HEK293 (cell line): ENCODE results near the gene LATS1.
A peak's percentile ranks its signal among the peaks of the same experiment; 100 is the strongest.

Experiments used
- CTCF ChIA-PET: fragments of 350-600 bp; formaldehyde crosslinking; extraction: SDS; loops from one replicate; lab custom pipeline; 2021; ENCODE audit warnings: antibody characterized with exemption; lab: Yijun Ruan, JAX
- POLR2A ChIA-PET: fragments of 300-600 bp; formaldehyde crosslinking; extraction: SDS; loops from one replicate; lab custom pipeline; 2020; ENCODE audit warnings: antibody characterized with exemption, inconsistent platforms; lab: Yijun Ruan, JAX
- H3K27ac ChIP-seq: fragments of 200-500 bp; sonication (Bioruptor generic); 2 replicates; pipeline ENCODE4 v1.5.1; 2014; ENCODE audit warnings: low read depth, low read length, control low read depth, inconsistent platforms; ENCODE audit errors: extremely low read depth
- H3K36me3 ChIP-seq, 2 experiments: fragments of 200-500 bp in 1 of 2; sonication (Bioruptor generic) in 1 of 2; 1 replicate in 1 of 2; 2 replicates in 1 of 2; pipeline ENCODE4 v1.5.1; 2014 to 2017; ENCODE audit warnings: inconsistent platforms in 2 of 2, low read length in 2 of 2; ENCODE audit not compliant: control insufficient read depth in 2 of 2, insufficient read depth in 1 of 2
- H3K4me1 ChIP-seq: fragments of 200-500 bp; sonication (Bioruptor generic); 2 replicates; pipeline ENCODE4 v1.5.1; 2014; ENCODE audit warnings: mild to moderate bottlenecking, low read length, inconsistent platforms; ENCODE audit not compliant: control insufficient read depth, insufficient read depth
- H3K4me3 ChIP-seq: 2 replicates; pipeline ENCODE4 v1.5.1; 2011; ENCODE audit warnings: low read depth, mild to moderate bottlenecking, control low read depth, low read length, moderate library complexity
- H3K9me3 ChIP-seq: fragments of 200-500 bp; sonication (Bioruptor generic); 2 replicates; pipeline ENCODE4 v1.5.1; 2014; ENCODE audit warnings: low read depth, low read length, inconsistent platforms; ENCODE audit not compliant: control insufficient read depth, insufficient read depth
- IKZF3 ChIP-seq: fragments of 450-650 bp; IDR thresholded peaks from 2 replicates; pipeline ENCODE4 v1.5.0; 2018; ENCODE audit warnings: missing biosample characterization, mild to moderate bottlenecking, missing genetic modification characterization, moderate library complexity
- KLF8 ChIP-seq: fragments of 450-650 bp; formaldehyde crosslinking; IDR thresholded peaks from 2 replicates; pipeline ENCODE4 v1.5.1; 2016; ENCODE audit warnings: missing biosample characterization, missing genetic modification characterization
- PRDM6 ChIP-seq: fragments of 450-650 bp; formaldehyde crosslinking; IDR thresholded peaks from 2 replicates; pipeline ENCODE4 v1.5.1; 2017; ENCODE audit warnings: missing biosample characterization, missing genetic modification characterization
- SCRT2 ChIP-seq: fragments of 450-650 bp; formaldehyde crosslinking; IDR thresholded peaks from 2 replicates; pipeline ENCODE4 v1.5.1; 2016; ENCODE audit warnings: missing biosample characterization, missing genetic modification characterization
- SP3 ChIP-seq: fragments of 450-650 bp; formaldehyde crosslinking; IDR thresholded peaks from 2 replicates; pipeline ENCODE4 v1.5.1; 2016; ENCODE audit warnings: missing biosample characterization, missing genetic modification characterization
- ZNF121 ChIP-seq: fragments of 450-650 bp; formaldehyde crosslinking; IDR thresholded peaks from 2 replicates; pipeline ENCODE4 v1.5.1; 2016; ENCODE audit warnings: missing biosample characterization, missing genetic modification characterization
- ZNF202 ChIP-seq: fragments of 450-650 bp; formaldehyde crosslinking; IDR thresholded peaks from 2 replicates; pipeline ENCODE4 v1.5.1; 2016; ENCODE audit warnings: missing biosample characterization, missing genetic modification characterization, borderline replicate concordance
- ZNF266 ChIP-seq: fragments of 450-650 bp; formaldehyde crosslinking; IDR thresholded peaks from 2 replicates; pipeline ENCODE4 v1.5.1; 2016; ENCODE audit warnings: missing biosample characterization, missing genetic modification characterization, low read depth
- ZNF302 ChIP-seq: fragments of 450-650 bp; formaldehyde crosslinking; IDR thresholded peaks from 2 replicates; pipeline ENCODE4 v1.5.1; 2016; ENCODE audit warnings: missing biosample characterization, missing genetic modification characterization, low read depth
- ZNF366 ChIP-seq: fragments of 450-650 bp; formaldehyde crosslinking; conservative IDR thresholded peaks from 2 replicates; pipeline ENCODE4 v1.5.1; 2016; ENCODE audit warnings: missing biosample characterization, missing genetic modification characterization
- ZNF501 ChIP-seq: fragments of 450-650 bp; formaldehyde crosslinking; IDR thresholded peaks from 2 replicates; pipeline ENCODE4 v1.5.1; 2016; ENCODE audit warnings: missing biosample characterization, missing genetic modification characterization
- ZNF549 ChIP-seq: fragments of 450-650 bp; IDR thresholded peaks from 2 replicates; pipeline ENCODE4 v1.5.1; 2018; ENCODE audit warnings: missing biosample characterization, missing genetic modification characterization, mild to moderate bottlenecking, inconsistent platforms, moderate library complexity
- ZNF560 ChIP-seq: fragments of 450-650 bp; formaldehyde crosslinking; IDR thresholded peaks from 2 replicates; pipeline ENCODE4 v1.5.1; 2017; ENCODE audit warnings: missing biosample characterization, missing genetic modification characterization, borderline replicate concordance
- ZNF600 ChIP-seq: fragments of 450-650 bp; formaldehyde crosslinking; IDR thresholded peaks from 2 replicates; pipeline ENCODE4 v1.5.1; 2016; ENCODE audit warnings: missing biosample characterization, missing genetic modification characterization
- ZNF692 ChIP-seq: fragments of 450-650 bp; formaldehyde crosslinking; IDR thresholded peaks from 2 replicates; pipeline ENCODE4 v1.5.1; 2016; ENCODE audit warnings: missing biosample characterization, missing genetic modification characterization
- ZNF768 ChIP-seq: fragments of 450-650 bp; formaldehyde crosslinking; IDR thresholded peaks from 2 replicates; pipeline ENCODE4 v1.5.1; 2018; ENCODE audit warnings: missing biosample characterization, mild to moderate bottlenecking, missing genetic modification characterization
- ZNF830 ChIP-seq: fragments of 450-650 bp; IDR thresholded peaks from 2 replicates; pipeline ENCODE4 v1.5.0; 2018; ENCODE audit warnings: missing biosample characterization, missing genetic modification characterization, low read depth, mild to moderate bottlenecking, moderate library complexity
- ZSCAN4 ChIP-seq: fragments of 450-650 bp; formaldehyde crosslinking; IDR thresholded peaks from 2 replicates; pipeline ENCODE4 v1.5.1; 2017; ENCODE audit warnings: missing biosample characterization, missing genetic modification characterization

Gene LATS1

GRCh38 chr6:149723262-149723661 lies 5.4 kb upstream of the LATS1 start:
- H3K36me3 ChIP-seq: peaks cover 23 to 55% of the 10 kb centered on the region in 2 experiments
- ChIA-PET POLR2A (interaction anchor here (0.7 to 1.3 kb wide), 4 partner anchors 111 to 457 kb away, joined by 3 to 4 read pairs (median 3); no protein-coding TSS in a partner anchor), CTCF (interaction anchor here (0.9 to 2.0 kb wide), 6 partner anchors 9 to 120 kb away, joined by 3 to 12 read pairs (median 6); partner anchors contain the start of gene NUP43)
- TF ChIP-seq ZNF830 (no peak), ZNF121 (tag by site-specific recombination) (no peak), ZNF560 (tag by site-specific recombination) (no peak), ZNF266 (tag by site-specific recombination) (no peak), ZNF768 (tag by site-specific recombination) (no peak), ZNF692 (tag by site-specific recombination) (no peak), ZNF202 (no peak), ZNF501 (tag by site-specific recombination) (no peak), SP3 (tag by site-specific recombination) (no peak)
- no peaks in the 10 kb centered on the region for H3K9me3 ChIP-seq
- H3K4me1 ChIP-seq: no peaks in the 10 kb centered on the region
- H3K4me3 ChIP-seq: no peak overlapping the region
- H3K27ac ChIP-seq: no peak overlapping the region

- Histone ChIP-seq H3K27ac (no peak overlapping the region), H3K9me3 (no peaks in the 10 kb centered on the region), H3K4me3 (no peak overlapping the region), H3K4me1 (no peaks in the 10 kb centered on the region), H3K36me3 (peaks cover 2 to 25% of the 10 kb centered on the region in 2 experiments; a peak in 2 of 3 replicates)
- ChIA-PET POLR2A (interaction anchor here (2.8 kb wide), 1 partner anchor 29 kb away, joined by 35 read pairs; the partner anchor contains the start of genes NUP43 and PCMT1), CTCF (no interaction called here)
- TF ChIP-seq ZNF549 (tag by site-specific recombination) (no peak), ZNF600 (peak; percentile 86)
Observed at GRCh38 chr6:149719531-149719930, 1.6 kb upstream of the LATS1 start.

- ChIA-PET CTCF (interaction anchor here (0.6 to 1.5 kb wide), 5 partner anchors 18 to 153 kb away, joined by 4 to 7 read pairs (median 4); partner anchors contain the start of gene NUP43), POLR2A (interaction anchor here (0.6 to 2.8 kb wide), 17 partner anchors 9 to 1149 kb away, joined by 3 to 35 read pairs (median 6); partner anchors contain the start of genes GINM1, KATNA1, MTHFD1L and NUP43)
- peak overlapping the region; percentile 98 for H3K4me3 ChIP-seq
- peaks cover 9% of the 10 kb centered on the region in 2 experiments; a peak in 2 of 3 replicates for H3K36me3 ChIP-seq
- TF ChIP-seq ZSCAN4 (tag by site-specific recombination) (0 out of 2 replicates have a peak, but pooled peaks have one; percentile 3), ZNF366 (peak; percentile 56), IKZF3 (tag by site-specific recombination) (peak; percentile 68), ZNF302 (tag by site-specific recombination) (no peak), PRDM6 (tag by site-specific recombination) (0 out of 2 replicates have a peak, but pooled peaks have one; percentile 9), KLF8 (tag by site-specific recombination) (no peak), SCRT2 (tag by site-specific recombination) (0 out of 2 replicates have a peak, but pooled peaks have one; percentile 2)
- H3K9me3 ChIP-seq: no peaks in the 10 kb centered on the region
- no peaks in the 10 kb centered on the region for H3K4me1 ChIP-seq
- H3K27ac ChIP-seq: peak overlapping the region; percentile 92
Observed at GRCh38 chr6:149717255-149717587, 680 bp downstream of the LATS1 start.
